ENCODE results near the gene BICRA. TPM values are rescaled to one million over a fixed set of nuclear protein-coding genes. Genes with fewer than 3 reads are reported as not detected.

BICRA gene
- total and polyA plus RNA-seq, 2 of the 4 experiments (the other 2 are of a cell fraction), result 1.8 to 3.5 TPM

- ATAC-seq (ENCODE audit: low read depth) (no peak; the same call in 1 of the 2 replicates), DNase-seq (no peak)
- Histone ChIP-seq H3K27ac (ENCODE audit: insufficient read depth, low read length) (no peak overlapping the region), H4K5ac (ENCODE audit: low read depth, low read length) (no peak overlapping the region), H3K4ac (ENCODE audit: low read depth, low read length) (no peak overlapping the region), H4K8ac (ENCODE audit: low read depth in 2 of 2, low read length in 2 of 2) (no peak overlapping the region), H3K4me2 (ENCODE audit: low read depth, low read length) (no peak overlapping the region), H2AFZ (replicated peaks; ENCODE audit: low read length, poor library complexity) (no peak overlapping the region), H2BK20ac (ENCODE audit: low read depth, low read length) (no peak overlapping the region), H3K36me3 (ENCODE audit: control insufficient read depth, insufficient read depth, low read length) (peaks cover 2% of the 10 kb centered on the region; the same call in 1 of the 2 replicates), H3K4me3 (ENCODE audit: insufficient read depth, low read depth, low read length) (no peak overlapping the region), H4K91ac (ENCODE audit: insufficient read depth, low read depth, low read length) (no peak overlapping the region), H3K9me3 (ENCODE audit: control insufficient read depth, insufficient read depth, low read length) (no peaks in the 10 kb centered on the region), H2BK15ac (ENCODE audit: low read depth, low read length) (no peak overlapping the region), H3K27me3 (ENCODE audit: control insufficient read depth, insufficient read depth, low read length) (no peaks in the 10 kb centered on the region), H2BK120ac (ENCODE audit: low read depth, low read length) (no peak overlapping the region), H2BK5ac (ENCODE audit: low read depth, low read length, poor library complexity, severe bottlenecking) (no peak overlapping the region), H3K56ac (ENCODE audit: extremely low read depth, insufficient read depth, low read length) (no peak overlapping the region), H2AK9ac (replicated peaks; ENCODE audit: low read depth, low read length, poor library complexity) (no peak overlapping the region), H3K14ac (replicated peaks; ENCODE audit: low read depth, low read length) (no peak overlapping the region), H4K20me1 (ENCODE audit: insufficient read depth, low read length) (peaks cover 72% of the 10 kb centered on the region), H3K18ac (ENCODE audit: low read depth, low read length) (no peak overlapping the region), H3K23ac (ENCODE audit: low read depth, low read length) (no peak overlapping the region), H3K9ac (ENCODE audit: low read depth, low read length) (no peak overlapping the region), H2AK5ac (ENCODE audit: low read depth, low read length) (no peak overlapping the region; the same call in 1 of the 2 replicates), H3K4me1 (ENCODE audit: control insufficient read depth, insufficient read depth, low read length) (peaks cover 4% of the 10 kb centered on the region; the same call in 1 of the 2 replicates), H3K79me1 (ENCODE audit: low read depth in 1 of 2, low read length in 2 of 2) (peaks cover 42 to 87% of the 10 kb centered on the region in 2 experiments), H3K9me1 (ENCODE audit: insufficient read depth, low read length) (peaks cover 21% of the 10 kb centered on the region)
- ChIA-PET CTCF (no interaction called here), POLR2A (ENCODE audit: unreplicated experiment) (no interaction called here)
- no TSS peak for BruUV-seq (replicated peaks)
- in situ Hi-C loops (cut with MboI; ENCODE audit: low sequenced_read_pairs) (no loop called here), dilution Hi-C loops (cut with HindIII; ENCODE audit: low sequenced_read_pairs, unreplicated experiment) (no loop called here), intact Hi-C loops (cut with micrococcal nuclease) (no loop called here)
- TF ChIP-seq MXI1 (IDR thresholded peaks at IDR 0.05; ENCODE audit: borderline replicate concordance, low read depth, low read length) (no peak), SMC3 (IDR thresholded peaks at IDR 0.05; ENCODE audit: low read depth, low read length) (no peak), CHD1 (IDR thresholded peaks at IDR 0.05; ENCODE audit: low read depth, low read length) (no peak), NFE2L2 (IDR thresholded peaks at IDR 0.05; ENCODE audit: low read depth, low read length) (no peak), BHLHE40 (IDR thresholded peaks at IDR 0.05; ENCODE audit: low read depth, low read length) (no peak), POLR2A (IDR thresholded peaks at IDR 0.05; ENCODE audit: low read depth, low read length) (no peak), RCOR1 (IDR thresholded peaks at IDR 0.05; ENCODE audit: insufficient replicate concordance, low read length) (no peak), CEBPB (IDR thresholded peaks at IDR 0.05; ENCODE audit: low read depth, low read length) (no peak), CTCF (conservative IDR thresholded peaks at IDR 0.05; ENCODE audit: low read depth, low read length) (no peak)
- TF ChIP-seq, protein P1, sequence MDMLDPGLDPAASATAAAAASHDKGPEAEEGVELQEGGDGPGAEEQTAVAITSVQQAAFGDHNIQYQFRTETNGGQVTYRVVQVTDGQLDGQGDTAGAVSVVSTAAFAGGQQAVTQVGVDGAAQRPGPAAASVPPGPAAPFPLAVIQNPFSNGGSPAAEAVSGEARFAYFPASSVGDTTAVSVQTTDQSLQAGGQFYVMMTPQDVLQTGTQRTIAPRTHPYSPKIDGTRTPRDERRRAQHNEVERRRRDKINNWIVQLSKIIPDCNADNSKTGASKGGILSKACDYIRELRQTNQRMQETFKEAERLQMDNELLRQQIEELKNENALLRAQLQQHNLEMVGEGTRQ (IDR thresholded peaks at IDR 0.05; ENCODE audit: low read depth, low read length), result no peak
- TF ChIP-seq, protein P2, sequence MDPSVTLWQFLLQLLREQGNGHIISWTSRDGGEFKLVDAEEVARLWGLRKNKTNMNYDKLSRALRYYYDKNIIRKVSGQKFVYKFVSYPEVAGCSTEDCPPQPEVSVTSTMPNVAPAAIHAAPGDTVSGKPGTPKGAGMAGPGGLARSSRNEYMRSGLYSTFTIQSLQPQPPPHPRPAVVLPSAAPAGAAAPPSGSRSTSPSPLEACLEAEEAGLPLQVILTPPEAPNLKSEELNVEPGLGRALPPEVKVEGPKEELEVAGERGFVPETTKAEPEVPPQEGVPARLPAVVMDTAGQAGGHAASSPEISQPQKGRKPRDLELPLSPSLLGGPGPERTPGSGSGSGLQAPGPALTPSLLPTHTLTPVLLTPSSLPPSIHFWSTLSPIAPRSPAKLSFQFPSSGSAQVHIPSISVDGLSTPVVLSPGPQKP (IDR thresholded peaks at IDR 0.05; ENCODE audit: borderline replicate concordance, low read depth, low read length), result no peak
- WGBS, 2 experiments (ENCODE audit: extremely low coverage in 2 of 2, insufficient read length in 1 of 2), result 87% methylated on average over 6 of the region's 11 CpGs; no CpG with 5 or more reads in 1 of the 2 experiments
Measured at GRCh38 chr19:47637550-47637949, 28.6 kb downstream of the BICRA start.
